NCI-H446 (cell line): ENCODE results near the gene KLF1.
"Not testable (repeated sequence)": the region's sequence is repeated elsewhere in the genome, so short reads cannot be mapped to it uniquely, and the experiment has no call there.

Experiments used
- DNase-seq, 2 experiments: peaks; one replicate each; lab custom pipeline; 2025; lab: John Stamatoyannopoulos, UW

KLF1 gene

GRCh38 chr19:12890787-12891552 lies 4.0 kb upstream of the KLF1 start, which contains the start of gene GCDH:
Gene GCDH, plus strand, starts transcription at chr19:12891160. Its CDS starts 145 bp downstream, at chr19:12891305.
- DNase-seq, result peak; percentile 99

- not testable (repeated sequence) for DNase-seq
Observed at GRCh38 chr19:12890299-12890786, 3.3 kb upstream of the KLF1 start.

GRCh38 chr19:12888006-12888603 lies 1.1 kb upstream of the KLF1 start:
- DNase-seq, result no peak

GRCh38 chr19:12886651-12886968 lies 391 bp downstream of the KLF1 start:
- no peak for DNase-seq

- no peak for DNase-seq
Observed at GRCh38 chr19:12885749-12886650, 1.0 kb downstream of the KLF1 start.

- peak in 1 of 2 experiments; percentile 51 for DNase-seq
Observed at GRCh38 chr19:12884926-12885748, 1.9 kb downstream of the KLF1 start.

GRCh38 chr19:12884627-12884925 lies 2.4 kb downstream of the KLF1 start:
- no peak for DNase-seq

- no peak for DNase-seq
Observed at GRCh38 chr19:12884202-12884601, 2.8 kb downstream of the KLF1 start.

- DNase-seq, result no peak
Observed at GRCh38 chr19:12882589-12882988, 4.4 kb downstream of the KLF1 start.

GRCh38 chr19:12881172-12881808 lies 5.7 kb downstream of the KLF1 start, which contains the start of gene DNASE2:
Gene DNASE2, minus strand, starts transcription at chr19:12881449. Its CDS starts 74 bp downstream, at chr19:12881375.
- DNase-seq, result peak; percentile 95 to 99

- DNase-seq, result no peak
Observed at GRCh38 chr19:12880551-12881171, 6.3 kb downstream of the KLF1 start.

GRCh38 chr19:12875086-12875485 lies 11.9 kb downstream of the KLF1 start:
- DNase-seq, result no peak

GRCh38 chr19:12873891-12874745 lies 12.9 kb downstream of the KLF1 start:
- no peak for DNase-seq

- DNase-seq, result no peak
Observed at GRCh38 chr19:12872941-12873890, 13.8 kb downstream of the KLF1 start.

GRCh38 chr19:12872255-12872654 lies 14.7 kb downstream of the KLF1 start:
- no peak for DNase-seq

- DNase-seq, result no peak
Observed at GRCh38 chr19:12871681-12872080, 15.3 kb downstream of the KLF1 start.

GRCh38 chr19:12868540-12869112 lies 18.4 kb downstream of the KLF1 start:
- DNase-seq, result no peak
